Measurements from ENCODE around the gene ARMC2. TPM values are rescaled to one million over a fixed set of nuclear protein-coding genes. Genes with fewer than 3 reads are reported as not detected.

The ARMC2 gene
- total and polyA plus RNA-seq, 2 of the 8 experiments (the other 6 are each of a cell fraction or from before 2014, with no cell fraction given): 1.6 to 4.4 TPM

DNA sequence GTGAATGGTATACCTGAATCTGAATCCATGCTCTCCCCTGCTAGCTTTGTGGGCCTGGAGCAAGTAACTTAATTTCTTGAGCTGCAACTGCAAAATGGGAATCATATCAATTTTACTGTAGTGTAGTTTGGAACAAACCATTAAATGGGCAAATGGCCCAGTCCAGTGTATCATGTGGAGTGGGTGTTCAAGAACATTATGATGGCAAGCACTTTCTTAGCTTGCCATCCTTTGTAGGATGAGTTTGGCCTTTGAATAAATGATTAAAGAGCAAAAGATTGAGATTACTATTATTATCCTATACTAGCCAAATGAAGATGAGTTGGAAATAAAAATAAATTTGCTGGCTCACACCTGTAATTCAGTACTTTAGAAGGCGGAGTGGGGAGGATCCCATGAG, 126.0 kb downstream of the ARMC2 start:
- no peak overlapping the region for H2AFZ ChIP-seq (ENCODE audit: low read length)
- POLR2A ChIA-PET (ENCODE audit: partially characterized antibody): no interaction called here
- H2BK20ac ChIP-seq (ENCODE audit: low read length): no peak overlapping the region
- H3K23ac ChIP-seq (ENCODE audit: insufficient read length): no peak overlapping the region
- H2AK5ac ChIP-seq (ENCODE audit: low read depth, low read length): no peak overlapping the region
- 93% methylated on average over 1 of the region's 1 CpG; no CpG with 5 or more reads in 1 of the 2 experiments for WGBS, 2 experiments (ENCODE audit: extremely low coverage in 1 of 2, insufficient coverage in 1 of 2, insufficient read length in 1 of 2, insufficient replicate concordance in 2 of 2, low coverage in 1 of 2, low lambda C conversion rate in 2 of 2, missing lambda C conversion rate in 1 of 2)
- no peaks in the 10 kb centered on the region for H3K23me2 ChIP-seq (ENCODE audit: low read depth, low read length)
- H3K18ac ChIP-seq (ENCODE audit: extremely low read depth, low read length): no peak overlapping the region
- H2BK5ac ChIP-seq (ENCODE audit: low read depth, low read length): no peak overlapping the region
- H3K9ac ChIP-seq (replicated peaks in 1 of 4; ENCODE audit: extremely low read depth in 1 of 4, low read depth in 3 of 4, low read length in 3 of 4): no peak overlapping the region
- H3K36me3 ChIP-seq (ENCODE audit: control insufficient read depth in 2 of 4, insufficient read depth in 4 of 4, low read length in 3 of 4): no peaks in the 10 kb centered on the region
- CTCF ChIA-PET (ENCODE audit: partially characterized antibody): no interaction called here
- no peak overlapping the region for H4K8ac ChIP-seq (ENCODE audit: extremely low read depth, insufficient read depth, low read length)
- no peak overlapping the region for H3K4me3 ChIP-seq (ENCODE audit: extremely low read depth in 1 of 4, insufficient read depth in 2 of 4, low read depth in 3 of 4, low read length in 4 of 4)
- no peaks in the 10 kb centered on the region for H4K20me1 ChIP-seq (replicated peaks in 1 of 2; ENCODE audit: control insufficient read depth in 1 of 2, insufficient read depth in 2 of 2, low read length in 2 of 2)
- no peak overlapping the region for H4K91ac ChIP-seq (replicated peaks; ENCODE audit: insufficient read length, low read length)
- no peak overlapping the region for H2BK120ac ChIP-seq (replicated peaks; ENCODE audit: low read depth, low read length)
- TF ChIP-seq KDM5A (IDR thresholded peaks at IDR 0.05; ENCODE audit: low read length) (no peak), BCL11A (IDR thresholded peaks at IDR 0.05; ENCODE audit: low read depth in 2 of 2, low read length in 2 of 2) (no peak), GABPA (IDR thresholded peaks at IDR 0.05; ENCODE audit: borderline replicate concordance, insufficient read depth, low read length) (no peak), SIX5 (IDR thresholded peaks at IDR 0.05; ENCODE audit: low read depth, low read length) (no peak), BRCA1 (IDR thresholded peaks at IDR 0.05; ENCODE audit: low read depth, low read length) (no peak)
- no peak overlapping the region for H3K4ac ChIP-seq (replicated peaks; ENCODE audit: insufficient read length, low read depth, low read length)
- no peaks in the 10 kb centered on the region for H3K79me2 ChIP-seq (ENCODE audit: control insufficient read depth in 1 of 2, insufficient read depth in 2 of 2, low read length in 2 of 2)
- no peaks in the 10 kb centered on the region for H3K79me1 ChIP-seq (ENCODE audit: low read depth, low read length)
- no peak overlapping the region for H3K56ac ChIP-seq (replicated peaks; ENCODE audit: insufficient read length, low read depth, low read length)
- FAIRE-seq: no peak
- no peak overlapping the region for H3K4me2 ChIP-seq (ENCODE audit: insufficient read depth in 1 of 2, low read depth in 2 of 2, low read length in 2 of 2)
- no peak overlapping the region for H3K27ac ChIP-seq (ENCODE audit: low read depth, low read length)
- no peak overlapping the region for H2BK12ac ChIP-seq (ENCODE audit: low read depth, low read length)
- no peaks in the 10 kb centered on the region for H3K9me3 ChIP-seq (ENCODE audit: insufficient read depth in 2 of 2, low read depth in 1 of 2, low read length in 1 of 2)
- no peak overlapping the region for H4K5ac ChIP-seq (ENCODE audit: insufficient read length, low read depth, low read length)
- no peak overlapping the region for H3K14ac ChIP-seq (ENCODE audit: insufficient read length)
- H3K4me1 ChIP-seq (replicated peaks in 1 of 4; ENCODE audit: control insufficient read depth in 3 of 4, insufficient read depth in 4 of 4, low read length in 3 of 4): no peaks in the 10 kb centered on the region
- no peak overlapping the region for H2BK15ac ChIP-seq (ENCODE audit: low read length)
- no peaks in the 10 kb centered on the region for H3K27me3 ChIP-seq (replicated peaks in 1 of 4; ENCODE audit: control insufficient read depth in 3 of 4, extremely low read depth in 1 of 4, insufficient read depth in 3 of 4, low read length in 3 of 4)
- no peak for DNase-seq (ENCODE audit: low read depth in 1 of 2, low spot score in 2 of 2)

All from H1 (cell line).